ENCODE measurements around the gene SPAG7. TPM values are rescaled to one million over a fixed set of nuclear protein-coding genes. Genes with fewer than 3 reads are reported as not detected.

Gene SPAG7, protein sequence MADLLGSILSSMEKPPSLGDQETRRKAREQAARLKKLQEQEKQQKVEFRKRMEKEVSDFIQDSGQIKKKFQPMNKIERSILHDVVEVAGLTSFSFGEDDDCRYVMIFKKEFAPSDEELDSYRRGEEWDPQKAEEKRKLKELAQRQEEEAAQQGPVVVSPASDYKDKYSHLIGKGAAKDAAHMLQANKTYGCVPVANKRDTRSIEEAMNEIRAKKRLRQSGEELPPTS
- total RNA-seq, result 59.9 and 68.7 TPM in 2 replicates

DNA sequence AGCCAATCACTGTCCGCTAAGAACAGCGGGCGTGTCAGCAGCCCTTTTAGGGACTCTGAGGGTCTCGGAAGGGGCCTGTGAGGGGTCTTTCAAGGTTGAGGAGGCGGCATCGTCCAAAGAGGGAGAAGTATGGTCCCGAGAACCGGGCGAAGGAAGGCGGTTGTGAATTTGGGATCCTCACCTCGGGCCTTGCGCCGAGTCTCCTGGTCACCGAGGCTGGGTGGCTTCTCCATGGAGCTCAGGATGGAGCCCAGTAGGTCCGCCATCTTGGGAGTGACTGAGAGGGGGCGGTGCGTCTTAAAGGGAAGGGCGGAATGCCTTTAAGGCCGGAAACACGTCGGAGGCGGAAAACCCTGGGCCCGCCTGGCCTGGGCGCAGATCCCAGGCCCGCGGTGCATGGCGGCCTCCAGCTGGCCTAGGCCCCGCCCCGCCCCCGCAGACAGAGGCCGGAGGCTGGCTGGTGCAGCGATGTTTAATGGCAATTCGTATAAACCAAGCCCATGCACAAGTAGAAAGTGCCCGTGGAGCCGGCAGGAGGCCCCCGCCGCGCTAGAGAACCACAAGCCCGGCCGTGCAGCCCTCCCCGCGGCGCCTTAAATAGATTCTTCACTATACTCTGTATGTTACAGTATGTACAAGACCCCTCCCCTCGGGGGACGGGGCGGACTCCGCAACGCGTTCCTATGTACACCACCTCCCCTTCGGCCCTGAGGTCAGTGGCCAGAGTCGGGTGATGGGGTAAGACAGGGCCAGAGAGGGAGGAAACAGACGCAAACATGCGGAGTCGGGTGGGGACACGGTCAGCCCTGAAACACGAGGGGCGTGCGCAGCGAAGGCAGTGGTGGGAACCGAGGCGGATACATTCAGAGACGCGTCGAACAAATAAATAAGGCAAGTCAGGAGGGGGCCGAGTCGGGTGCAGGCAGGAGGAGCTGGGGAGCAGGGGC lies at the start of gene SPAG7:
SPAG7 (minus strand) TSS at position 279 of the 947 bp plus-strand sequence; CDS start at position 266, 13 bp downstream.

DNA sequence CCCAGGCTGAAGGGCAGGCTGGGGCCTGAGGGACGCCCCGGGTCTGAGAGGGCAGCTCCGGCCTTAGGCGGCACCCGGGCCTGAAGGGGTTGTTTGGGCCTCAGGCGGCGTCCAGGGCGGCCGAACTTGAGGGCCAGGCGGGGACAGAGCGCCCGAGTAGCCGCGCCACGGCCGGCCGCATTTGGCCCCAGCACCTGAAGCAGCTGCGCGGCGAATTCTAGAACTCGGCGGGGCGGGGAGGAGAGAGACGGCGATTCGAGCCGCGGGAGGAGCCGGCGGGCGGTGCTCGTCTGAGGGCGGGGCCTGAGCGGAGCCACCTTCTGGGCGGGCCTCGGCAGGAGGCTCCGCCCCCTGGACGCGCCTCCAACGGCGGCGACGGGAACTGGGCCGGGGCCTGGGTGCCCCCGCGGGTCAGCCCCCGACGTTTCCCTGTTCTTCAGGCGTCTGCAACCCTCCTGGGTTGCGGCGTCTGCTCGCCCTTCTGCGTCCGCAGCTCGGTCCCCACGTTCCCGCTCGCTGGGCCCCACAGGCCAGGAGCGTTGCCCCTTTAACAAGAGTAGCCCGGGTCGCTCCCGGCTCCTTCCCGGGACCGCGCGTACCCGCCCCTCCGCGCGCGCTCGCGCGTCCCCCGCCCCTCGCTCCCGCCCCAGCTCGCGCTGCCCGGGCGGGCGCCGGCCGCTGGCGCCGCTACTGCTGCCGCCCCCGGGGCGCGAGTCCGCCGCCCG lies 29.8 kb upstream of the SPAG7 start, which contains the start of the genes INCA1 and KIF1C:
INCA1 (minus strand) TSS at position 221 of the 725 bp plus-strand sequence. CDS start 3,085 bp downstream, outside the sequence.
KIF1C (plus strand) TSS at position 649 of the 725 bp plus-strand sequence. CDS start 2,297 bp downstream, outside the sequence.

DNA sequence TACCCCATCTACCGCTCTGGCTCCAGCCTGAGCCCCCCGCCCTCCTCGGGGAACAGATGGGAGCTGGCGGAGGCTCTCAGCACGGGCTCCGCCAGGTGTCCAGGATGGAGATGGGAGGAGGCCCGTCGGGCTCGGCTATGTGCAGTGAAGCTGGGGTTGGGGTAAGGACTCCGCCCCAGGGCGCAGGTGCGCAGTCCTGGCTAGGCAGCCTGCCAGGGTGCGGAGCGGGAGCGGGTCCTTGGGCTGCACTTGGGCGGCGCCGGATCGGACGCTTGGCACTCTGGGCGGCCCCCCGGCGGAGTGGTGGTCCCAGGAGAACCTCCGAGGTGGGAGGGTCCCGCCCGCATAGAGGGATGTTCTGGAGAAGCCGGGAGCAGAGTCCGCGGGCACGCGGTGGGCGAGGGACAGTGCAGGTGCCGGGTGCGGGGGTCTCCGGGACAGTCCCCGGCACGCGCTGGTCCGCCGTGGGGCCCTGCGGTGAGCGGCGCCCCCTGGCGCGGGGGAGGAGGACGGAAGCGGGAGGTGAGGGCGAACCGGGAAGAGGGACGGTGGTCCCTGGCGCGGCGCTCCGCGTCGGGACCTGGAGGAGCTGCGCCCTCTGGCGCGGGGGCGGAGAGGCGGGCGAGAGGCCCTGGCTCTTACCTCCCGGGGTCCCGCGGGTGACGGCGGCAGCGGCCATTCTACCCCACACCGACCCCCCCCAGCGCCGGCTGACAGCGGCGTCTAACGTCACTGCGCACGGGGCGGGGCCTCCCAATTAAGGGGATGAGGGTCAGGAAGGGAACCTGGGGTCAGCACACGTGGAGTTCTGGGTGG lies 19.5 kb upstream of the SPAG7 start, which contains the start of gene CAMTA2:
CAMTA2 (minus strand) TSS at position 725 of the 816 bp plus-strand sequence. CDS start 1,453 bp downstream, outside the sequence.

DNA sequence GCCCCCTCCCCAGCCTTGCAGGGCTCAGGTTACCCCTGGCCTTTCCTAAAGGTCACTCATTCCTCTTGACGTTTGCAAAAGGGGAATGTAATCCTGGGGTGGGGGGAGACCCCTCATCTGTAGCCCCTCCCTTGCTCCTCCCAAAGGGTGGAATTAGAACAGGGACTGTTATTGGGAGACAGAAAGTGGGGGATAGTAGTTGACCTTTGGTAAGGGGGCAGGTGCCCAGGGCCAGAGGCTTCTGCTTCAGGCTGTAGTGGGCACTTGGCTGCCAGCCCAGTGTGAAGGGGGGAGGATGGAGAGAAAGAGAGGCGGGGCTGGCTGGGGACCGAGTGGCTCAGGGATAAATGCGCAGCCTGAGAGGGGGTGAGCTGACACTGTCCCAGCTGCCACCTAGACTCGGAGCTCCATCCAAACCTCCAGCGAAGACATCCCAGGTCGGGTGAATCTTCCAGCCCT lies 16.8 kb downstream of the SPAG7 start, which contains the start of gene ENO3:
ENO3 (plus strand) TSS at position 374 of the 459 bp plus-strand sequence. CDS start 711 bp downstream, outside the sequence.

DNA sequence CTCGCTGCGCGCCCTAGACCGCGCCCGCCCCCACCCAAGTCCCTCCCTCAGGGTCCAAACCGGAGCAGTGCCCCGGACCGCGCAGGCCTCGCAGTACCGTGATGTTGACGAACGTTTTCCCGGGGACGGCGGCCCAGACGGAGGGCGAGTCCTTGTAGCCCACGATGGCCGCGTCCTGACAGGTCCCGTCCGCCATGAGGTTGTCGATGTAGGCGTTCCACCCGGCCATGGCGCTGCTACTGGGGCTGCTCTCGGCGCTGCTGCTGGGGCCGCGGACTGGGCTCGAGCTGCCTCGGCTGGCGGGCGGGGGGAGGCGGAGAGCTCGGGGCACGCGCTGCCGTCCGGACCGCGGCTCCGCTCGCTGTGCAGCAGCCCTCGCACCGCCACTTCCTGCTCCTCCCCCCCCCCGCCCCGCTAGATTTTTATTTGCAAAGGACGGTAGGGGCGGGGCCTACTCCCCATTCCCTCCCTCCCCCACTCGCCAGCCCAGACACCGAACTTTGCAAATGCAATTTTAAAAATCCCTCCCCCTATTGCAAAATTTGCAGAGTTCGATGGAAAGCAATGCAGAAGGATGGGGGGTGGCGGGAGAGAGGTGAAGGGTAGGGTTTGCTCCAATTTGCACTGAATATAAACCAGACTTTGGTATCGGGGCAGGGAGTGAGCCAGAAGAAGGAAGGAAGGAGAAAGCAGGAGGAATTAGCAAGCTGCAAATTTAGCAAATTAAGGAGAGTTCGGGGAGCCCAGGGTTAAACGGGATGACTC lies 19.3 kb downstream of the SPAG7 start, which contains the start of gene PFN1:
PFN1 (minus strand) TSS at position 365 of the 765 bp plus-strand sequence; CDS start at position 229, 136 bp downstream.

DNA sequence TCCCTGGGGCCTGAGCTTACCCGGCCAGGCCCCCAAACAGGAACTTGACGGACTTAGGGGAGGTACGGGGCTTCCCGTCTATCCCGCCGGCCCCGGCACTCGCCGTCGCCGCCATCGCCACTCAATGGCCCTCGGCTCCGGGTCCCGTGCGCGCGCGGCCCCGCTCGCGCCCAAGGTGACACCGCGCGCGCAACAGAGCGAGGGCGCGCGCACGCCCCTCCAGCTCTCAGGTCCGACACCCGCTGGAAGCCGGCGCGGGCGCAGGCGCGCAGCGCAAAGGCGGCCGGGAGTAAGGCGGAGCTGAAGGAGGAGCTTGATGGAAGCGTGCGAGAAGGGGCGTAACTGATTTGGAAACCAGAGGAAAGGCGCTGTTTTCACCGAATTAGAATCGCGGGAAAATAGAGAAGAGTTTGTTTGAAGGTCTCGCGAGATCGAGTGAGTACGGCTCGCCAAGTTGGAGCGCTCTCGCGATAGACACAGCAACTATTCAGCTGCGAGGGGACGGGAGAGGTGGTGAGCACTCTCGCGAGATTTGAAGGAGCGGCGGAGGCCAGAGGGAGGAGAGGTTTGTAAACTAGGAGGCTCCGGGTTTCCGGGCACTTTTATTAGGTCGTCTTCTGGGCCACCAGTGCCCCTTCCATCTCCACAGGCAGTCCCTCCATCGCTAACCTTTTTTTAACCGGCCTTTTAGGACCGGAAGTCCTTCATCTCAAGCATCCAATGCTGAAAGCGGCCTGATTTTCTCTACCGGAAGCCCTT lies 27.6 kb downstream of the SPAG7 start, which contains the start of the genes RNF167 and SLC25A11:
RNF167 (plus strand) TSS at position 473 of the 759 bp plus-strand sequence. CDS start 642 bp downstream, outside the sequence.
SLC25A11 (minus strand) TSS at position 251 of the 759 bp plus-strand sequence; CDS start at position 115, 136 bp downstream.

DNA sequence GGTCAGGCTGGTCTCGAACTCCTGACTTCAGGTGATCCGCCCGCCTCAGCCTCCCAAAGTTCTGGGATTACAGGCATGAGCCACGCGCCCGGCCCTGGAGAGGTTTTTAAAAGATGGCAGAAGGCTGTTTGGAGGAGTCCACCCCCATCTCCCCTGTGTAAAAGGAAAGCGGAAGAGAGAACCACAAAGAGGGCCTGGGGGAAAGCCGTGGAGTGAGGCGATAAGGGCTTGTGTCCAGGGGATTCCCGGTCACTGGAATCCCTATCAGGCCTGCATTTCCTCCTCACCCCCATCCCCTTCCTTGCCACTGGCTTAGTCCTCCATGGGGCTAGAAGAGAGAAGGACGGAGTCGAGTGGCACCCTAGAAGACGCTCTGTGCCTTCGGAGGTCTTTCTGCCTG lies 35.7 kb downstream of the SPAG7 start, which contains the start of gene GP1BA:
GP1BA (plus strand) TSS at position 315 of the 400 bp plus-strand sequence. CDS start 328 bp downstream, outside the sequence.

Other genes with a start within 250 kb of the SPAG7 start
- gene MED11, start 236.4 kb downstream of the SPAG7 start, total RNA-seq, result 8.9 and 18.6 TPM in 2 replicates
- gene ZMYND15, start 228.0 kb downstream of the SPAG7 start, total RNA-seq, result 0.72 TPM in 1 of 2 replicates, not detected in the other
- gene CXCL16, start 227.9 kb downstream of the SPAG7 start, total RNA-seq, result 0.24 and 1.4 TPM in 2 replicates
- gene TM4SF5, start 195.9 kb downstream of the SPAG7 start, total RNA-seq, result not detected in 2 replicates
- gene VMO1, start 181.5 kb downstream of the SPAG7 start, total RNA-seq, result not detected in 2 replicates
- gene GLTPD2, start 178.9 kb downstream of the SPAG7 start, total RNA-seq, result not detected in 2 replicates
- 133 and 309 TPM in 2 replicates for gene PSMB6, start 171.7 kb downstream of the SPAG7 start, total RNA-seq
- gene PLD2, start 160.7 kb downstream of the SPAG7 start, total RNA-seq, result 11.8 and 17.2 TPM in 2 replicates
- gene MINK1, start 134.5 kb downstream of the SPAG7 start, total RNA-seq, result 17.5 and 26.3 TPM in 2 replicates
- gene C17orf107, start 68.3 kb downstream of the SPAG7 start, total RNA-seq, result 0.80 and 7.0 TPM in 2 replicates
- gene CHRNE, start 64.7 kb downstream of the SPAG7 start, total RNA-seq, result 0.39 TPM in 1 of 2 replicates, not detected in the other
- not detected in 2 replicates for gene GP1BA, start 35.5 kb downstream of the SPAG7 start, total RNA-seq
- 52.3 and 67.7 TPM in 2 replicates for gene SLC25A11, start 27.8 kb downstream of the SPAG7 start, total RNA-seq
- 42.0 and 53.0 TPM in 2 replicates for gene RNF167, start 27.5 kb downstream of the SPAG7 start, total RNA-seq
- 668 and 1,703 TPM in 2 replicates for gene PFN1, start 19.3 kb downstream of the SPAG7 start, total RNA-seq
- 2.6 and 17.2 TPM in 2 replicates for gene ENO3, start 16.7 kb downstream of the SPAG7 start, total RNA-seq
- 8.9 and 20.3 TPM in 2 replicates for gene CAMTA2, start 19.9 kb upstream of the SPAG7 start, total RNA-seq
- gene INCA1, start 29.7 kb upstream of the SPAG7 start, total RNA-seq, result 0.32 and 0.39 TPM in 2 replicates
- gene KIF1C, start 30.1 kb upstream of the SPAG7 start, total RNA-seq, result 28.3 and 33.7 TPM in 2 replicates
- not detected in 2 replicates for gene SLC52A1, start 67.6 kb upstream of the SPAG7 start, total RNA-seq
- 1.0 and 1.3 TPM in 2 replicates for gene ZFP3, start 110.7 kb upstream of the SPAG7 start, total RNA-seq
- gene ZNF232, start 144.1 kb upstream of the SPAG7 start, total RNA-seq, result 6.9 and 12.4 TPM in 2 replicates
- gene USP6, start 148.2 kb upstream of the SPAG7 start, total RNA-seq, result 0.24 TPM in 1 of 2 replicates, not detected in the other
- gene ZNF594, start 224.1 kb upstream of the SPAG7 start, total RNA-seq, result 1.8 and 12.4 TPM in 2 replicates

Data from epithelial cell of alveolus of lung (primary cell).